ENCODE measurements around the gene AARS2.

- TF ChIP-seq POLR2AphosphoS5 (IDR thresholded peaks at IDR 0.05; ENCODE audit: low read depth, low read length), result no peak
- no peak for TF ChIP-seq POLR2A (IDR thresholded peaks at IDR 0.05; ENCODE audit: low read depth, low read length)
- TF ChIP-seq TAF1 (IDR thresholded peaks at IDR 0.05; ENCODE audit: borderline replicate concordance, low read depth, low read length), result no peak
Measured at GRCh38 chr6:44273617-44274016, 39.5 kb downstream of the AARS2 start.

Data from GM12892 (cell line).